HG03039 (cell line): ENCODE data around the gene KLF3.

Source experiments
- ATAC-seq: cut with Tn5 transposase; IDR thresholded peaks from one replicate; pipeline ENCODE4 v1.9.1; 2021; ENCODE audit warnings: mild to moderate bottlenecking, moderate library complexity; ENCODE audit not compliant: unreplicated experiment

Gene KLF3

GRCh38 chr4:38694330-38694729 is 30.3 kb downstream of the KLF3 start:
- no peak for ATAC-seq

- ATAC-seq: no peak
These were observed 31.8 kb downstream of the KLF3 start for GRCh38 chr4:38695809-38696208.

- no peak for ATAC-seq
These were observed 32.7 kb downstream of the KLF3 start for GRCh38 chr4:38696697-38697096.

DNA sequence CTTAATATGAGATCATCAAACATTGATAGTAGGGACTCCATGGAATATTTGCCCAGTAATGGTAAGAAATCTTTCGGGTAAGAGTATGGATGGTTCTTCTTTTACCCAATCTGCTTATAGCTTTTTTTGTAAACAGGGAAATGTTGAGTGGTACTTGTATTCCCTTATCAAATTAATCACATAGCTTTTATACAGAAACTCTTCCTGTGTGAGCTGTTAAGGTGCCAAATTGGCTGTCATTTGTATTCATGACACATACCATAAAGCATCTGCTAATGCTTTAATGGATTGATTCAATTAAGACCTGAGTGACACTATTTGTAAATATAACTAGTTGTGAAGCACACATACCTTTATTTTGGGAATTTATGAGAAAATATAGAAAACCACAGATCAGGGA is 34.2 kb downstream of the KLF3 start:
- no peak for ATAC-seq

- no peak for ATAC-seq
These were observed 35.1 kb downstream of the KLF3 start for GRCh38 chr4:38699112-38699511.

GRCh38 chr4:38703635-38704034 is 39.6 kb downstream of the KLF3 start:
- no peak for ATAC-seq

- no peak for ATAC-seq
These were observed 40.7 kb downstream of the KLF3 start for GRCh38 chr4:38704622-38705154.

DNA sequence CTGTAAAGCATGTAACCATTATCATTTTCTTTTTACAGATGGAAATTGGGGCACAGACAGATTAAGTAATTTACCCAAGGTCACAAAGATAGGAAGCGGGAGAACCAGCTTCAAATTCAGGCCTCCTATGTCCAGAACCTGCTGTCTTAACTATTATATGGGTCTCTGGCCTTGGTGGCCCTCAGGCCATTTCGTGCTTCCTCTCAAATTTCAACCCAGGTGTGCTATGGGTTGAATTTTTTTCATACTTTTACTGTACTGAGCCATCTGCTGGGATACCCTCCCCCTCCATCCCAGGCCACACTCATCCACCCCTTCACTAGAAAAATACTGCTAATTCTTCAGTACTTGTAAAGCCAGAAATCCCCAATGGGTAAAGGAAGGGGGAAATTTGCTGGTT is 42.3 kb downstream of the KLF3 start:
- no peak for ATAC-seq

DNA sequence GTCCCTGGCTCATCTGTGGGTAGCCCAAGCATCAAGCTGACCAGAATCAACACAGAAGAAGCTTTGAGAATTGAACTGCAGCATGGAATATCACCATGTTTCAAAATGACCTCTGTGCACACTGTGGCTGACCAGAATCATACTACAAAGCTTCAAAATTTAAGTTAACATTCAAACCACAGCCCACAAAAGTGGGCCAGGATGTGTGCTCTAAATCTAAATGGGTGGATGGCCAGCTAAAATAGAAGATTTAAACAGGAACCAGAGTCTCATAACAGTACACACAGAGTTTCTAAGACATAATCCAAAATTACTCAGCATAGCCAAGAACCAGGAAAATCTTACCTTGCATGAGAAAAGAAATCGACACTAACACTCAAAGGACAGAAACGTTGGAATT is 46.1 kb downstream of the KLF3 start:
- ATAC-seq: no peak

- no peak for ATAC-seq
These were observed 47.1 kb downstream of the KLF3 start for GRCh38 chr4:38711066-38711465.

DNA sequence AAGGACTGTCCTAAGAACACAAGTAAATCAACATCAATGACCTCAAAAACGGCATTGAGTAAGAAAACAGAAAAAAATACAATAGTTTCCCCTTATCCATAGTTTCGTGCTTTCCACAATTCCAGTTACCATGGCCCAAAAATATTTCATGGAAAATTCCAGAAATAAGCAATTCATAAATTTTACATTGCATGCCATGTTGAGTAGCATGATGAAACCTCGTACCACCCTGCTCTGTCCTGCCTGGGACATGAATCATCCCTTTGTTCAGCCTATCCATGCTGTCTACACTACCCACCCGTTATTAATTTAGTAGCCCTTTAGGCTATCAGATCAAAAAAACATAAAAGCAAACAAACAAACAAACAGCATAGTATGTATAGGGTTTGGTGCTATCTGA is 51.1 kb downstream of the KLF3 start:
- ATAC-seq: no peak

DNA sequence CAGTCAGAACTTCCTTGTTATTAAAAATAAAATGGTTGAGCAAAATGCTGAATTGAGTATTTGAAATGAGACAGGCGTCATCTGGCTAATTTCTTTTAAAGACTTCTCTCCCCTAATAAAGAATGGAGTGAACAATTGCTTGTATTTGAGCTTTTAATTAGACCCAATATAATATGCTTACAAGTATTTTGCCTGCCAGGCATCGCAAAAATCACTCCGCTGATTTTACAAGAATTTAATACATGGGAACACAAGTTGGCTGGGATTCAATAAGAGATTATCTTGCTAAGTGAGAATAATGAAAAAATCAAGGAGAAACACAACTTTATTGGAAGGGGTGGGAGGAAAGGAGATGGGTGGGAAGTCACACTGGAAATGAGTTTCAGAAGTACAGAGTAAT is 52.3 kb downstream of the KLF3 start:
- ATAC-seq: no peak

GRCh38 chr4:38717604-38718003 is 53.6 kb downstream of the KLF3 start:
- ATAC-seq: no peak

DNA sequence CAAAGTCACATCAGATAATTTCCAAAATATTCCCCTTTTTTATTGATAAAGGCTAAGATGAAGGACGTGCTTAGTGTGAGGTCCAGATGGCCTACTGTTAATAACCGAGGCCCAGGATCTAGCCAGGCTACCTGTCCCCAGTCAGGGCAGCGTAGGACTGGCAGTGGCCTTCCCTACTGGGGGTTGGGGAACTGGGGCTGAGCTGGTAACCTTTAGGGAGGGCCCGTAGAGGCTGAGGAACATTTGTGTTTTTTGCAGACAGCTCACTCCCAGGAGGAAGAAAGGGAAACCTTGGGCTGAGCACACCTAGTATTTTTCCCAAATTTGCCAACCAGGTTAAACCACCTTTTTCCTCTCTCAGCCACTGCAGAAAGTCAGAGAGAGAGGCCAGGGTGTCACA is 59.1 kb downstream of the KLF3 start:
- ATAC-seq: no peak

GRCh38 chr4:38723726-38724474 is 59.9 kb downstream of the KLF3 start:
- ATAC-seq: no peak

DNA sequence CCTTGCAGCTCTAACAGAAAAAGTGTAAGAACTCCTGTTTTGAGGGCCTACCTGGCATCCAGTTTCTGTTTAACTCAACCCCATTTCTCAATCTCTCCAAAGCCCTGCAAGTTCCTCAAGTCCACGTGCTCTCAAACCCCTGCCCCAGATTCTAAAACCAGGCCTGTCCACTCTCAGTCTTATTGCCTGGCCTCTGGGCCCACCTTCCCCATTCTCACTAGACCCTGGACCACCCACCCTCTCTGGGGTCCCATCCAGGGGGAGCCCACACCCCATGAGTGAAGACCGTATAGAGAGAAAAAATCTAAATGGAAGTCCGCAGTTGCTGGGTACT is 60.4 kb downstream of the KLF3 start:
- ATAC-seq: no peak

DNA sequence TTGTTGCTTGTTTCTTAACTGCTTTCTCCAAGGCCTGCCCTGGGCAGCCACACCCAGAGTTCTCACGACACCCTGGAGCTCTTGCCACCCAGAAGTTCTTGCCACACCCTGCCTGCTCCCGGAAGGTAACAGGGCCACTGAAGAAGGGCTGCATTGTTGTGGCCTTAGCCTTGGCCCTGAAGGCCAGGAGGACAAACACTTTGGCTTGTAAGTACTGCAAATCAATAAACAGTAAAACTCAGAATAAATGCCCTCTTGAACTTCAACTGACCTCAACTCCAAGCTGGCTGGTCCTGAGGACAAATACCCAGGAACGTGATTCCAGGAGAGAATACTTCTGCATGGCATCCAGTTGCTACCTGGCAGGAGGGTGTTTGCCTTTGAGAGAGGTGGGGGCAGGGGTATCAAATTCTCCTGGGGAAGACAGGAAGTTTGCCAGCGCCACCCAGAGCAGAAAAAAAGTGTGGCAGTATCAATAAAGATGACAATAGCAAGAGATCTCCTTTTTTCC is 64.7 kb downstream of the KLF3 start:
- ATAC-seq: no peak

GRCh38 chr4:38730493-38730829 is 66.5 kb downstream of the KLF3 start:
- no peak for ATAC-seq

- ATAC-seq: peak; percentile 91
These were observed 67.0 kb downstream of the KLF3 start for GRCh38 chr4:38730830-38731646.

DNA sequence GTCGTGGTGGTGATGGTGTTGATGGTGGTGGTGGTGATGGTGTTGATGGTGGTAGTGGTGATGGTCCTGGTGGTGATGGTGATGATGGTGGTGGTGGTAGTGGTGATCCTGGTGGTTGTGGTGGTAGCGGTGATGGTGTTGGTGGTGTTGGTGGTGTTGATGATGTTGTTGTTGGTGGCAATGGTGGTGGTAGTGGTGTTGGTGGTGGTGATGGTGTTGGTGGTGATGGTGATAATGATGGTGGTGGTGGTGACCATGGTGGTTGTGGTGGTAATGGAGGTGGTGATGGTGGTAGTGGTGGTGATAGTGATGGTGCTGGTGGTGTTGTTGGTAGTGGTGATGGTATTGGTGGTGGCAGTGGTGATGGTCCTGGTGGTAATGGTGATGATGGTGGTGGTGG is 69.7 kb downstream of the KLF3 start:
- no peak for ATAC-seq

- ATAC-seq: no peak
These were observed 70.4 kb downstream of the KLF3 start for GRCh38 chr4:38734446-38734845.

- ATAC-seq: no peak
These were observed 70.9 kb downstream of the KLF3 start for GRCh38 chr4:38734911-38735310.
